Islet of Langerhans (tissue), 1 donor: Measurements from ENCODE around the gene AFF1.
"Not testable (repeated sequence)": the region's sequence is repeated elsewhere in the genome, so short reads cannot be mapped to it uniquely, and the experiment has no call there.

Experiments
- FAIRE-seq: peaks from one replicate; lab custom pipeline; 2011; peaks lifted over from hg19 to GRCh38; lab: Jason Lieb, UNC

Gene AFF1

DNA sequence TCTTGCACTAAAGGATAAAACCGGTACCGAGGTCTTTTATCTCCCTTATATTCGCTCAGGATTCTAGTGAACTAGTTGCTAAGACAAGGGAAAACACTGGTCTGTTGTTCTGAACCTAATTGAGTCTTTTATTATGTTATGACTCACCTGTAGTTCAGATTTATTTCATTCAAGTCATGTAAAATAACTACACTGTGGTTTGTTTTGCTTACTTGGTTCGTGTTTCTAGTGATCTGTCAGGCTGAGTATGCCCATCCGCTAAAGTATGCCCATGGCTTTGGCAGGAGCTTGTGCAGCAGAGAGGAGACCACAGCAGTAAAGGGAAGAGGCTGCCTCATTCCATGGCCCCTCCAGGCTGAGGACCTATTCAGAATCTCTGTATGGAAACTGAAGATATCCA, 126.1 kb downstream of the AFF1 start:
- peak; percentile 70 for FAIRE-seq

DNA sequence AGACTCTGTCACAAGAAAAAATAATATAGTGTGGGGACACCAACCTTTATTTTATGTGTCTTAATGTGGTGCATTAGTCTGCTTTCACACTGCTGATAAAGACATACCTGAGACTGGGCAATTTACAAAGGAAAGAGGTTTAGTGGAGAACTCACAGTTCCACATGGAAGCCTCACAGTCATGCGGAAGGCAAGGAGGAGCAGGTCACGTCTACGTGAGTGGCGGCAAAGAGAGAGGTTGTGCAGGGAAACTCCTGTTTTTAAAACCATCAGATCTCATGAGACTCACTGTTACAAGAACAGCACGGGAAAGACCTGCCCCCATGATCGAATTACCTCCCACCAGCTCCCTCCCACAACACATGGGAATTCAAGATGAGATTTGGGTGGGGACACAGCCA, 130.2 kb downstream of the AFF1 start:
- no peak for FAIRE-seq

DNA sequence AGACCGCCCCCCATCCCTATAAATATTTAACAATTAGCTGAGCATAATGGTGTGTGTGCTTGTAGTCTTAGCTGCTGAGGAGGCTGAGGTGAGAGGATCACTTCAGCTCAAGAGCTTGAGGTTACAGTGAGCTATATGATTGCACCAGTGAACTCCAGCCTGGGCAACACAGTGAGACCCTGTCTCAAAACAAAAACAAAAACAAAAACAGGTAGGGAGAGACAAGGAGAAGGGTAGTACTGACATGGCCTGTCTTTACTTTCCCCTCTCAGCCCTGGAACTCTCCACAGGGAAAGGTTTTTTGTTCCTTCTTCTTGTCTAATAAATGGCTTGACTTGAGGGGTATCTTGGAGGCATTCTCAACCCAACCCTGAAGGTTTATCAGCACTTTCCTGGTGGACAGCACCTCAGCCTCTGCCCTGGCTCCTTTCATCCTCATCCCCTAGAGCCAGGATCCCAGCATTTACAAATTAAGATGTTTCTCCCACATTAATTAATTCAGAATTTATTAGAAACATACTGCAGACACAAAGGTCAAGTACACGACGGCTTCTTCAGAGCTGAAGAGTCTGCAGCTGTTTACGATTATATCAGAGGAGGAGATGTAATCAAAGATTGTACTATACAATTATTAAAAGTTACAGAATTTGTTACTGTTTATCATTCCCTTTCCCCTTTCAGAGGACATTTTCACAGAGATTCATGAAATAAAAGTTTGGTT, 131.8 kb downstream of the AFF1 start:
- FAIRE-seq = no peak

DNA sequence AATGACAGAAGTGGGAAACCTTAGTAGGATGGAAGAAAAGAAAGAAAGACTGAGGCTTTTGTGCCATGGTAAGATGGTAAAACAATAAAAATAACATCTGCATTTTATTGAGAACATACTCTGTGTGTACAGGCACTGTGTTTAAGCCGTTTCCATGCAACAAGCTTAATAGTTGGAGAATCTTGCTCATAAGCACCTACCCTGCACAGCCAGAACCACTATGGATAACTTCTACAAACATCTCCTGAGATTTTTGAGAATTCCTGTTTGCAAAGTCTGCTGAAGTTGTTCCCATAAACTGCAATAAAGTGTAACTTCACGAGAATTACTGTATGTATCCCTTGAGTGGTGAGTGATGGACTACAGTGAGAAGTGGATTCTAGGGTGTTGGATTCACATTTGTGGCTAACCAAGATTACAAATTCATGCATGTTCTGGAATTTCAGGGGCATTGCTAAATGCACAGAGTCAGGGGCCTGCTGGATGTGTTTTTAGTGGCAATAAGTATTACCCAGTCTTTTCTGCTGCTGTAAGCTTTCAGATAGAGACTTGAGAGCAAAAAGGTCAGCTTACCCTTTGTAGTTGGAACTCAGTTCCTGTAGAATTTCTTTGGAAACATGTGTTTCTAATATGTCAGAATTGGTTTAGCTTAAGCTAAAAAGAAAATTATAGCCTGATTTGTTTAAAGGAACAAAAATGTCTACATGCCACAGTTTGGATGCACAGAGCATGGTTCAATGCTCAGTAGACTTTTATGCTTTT, 132.5 kb downstream of the AFF1 start:
- no peak for FAIRE-seq

DNA sequence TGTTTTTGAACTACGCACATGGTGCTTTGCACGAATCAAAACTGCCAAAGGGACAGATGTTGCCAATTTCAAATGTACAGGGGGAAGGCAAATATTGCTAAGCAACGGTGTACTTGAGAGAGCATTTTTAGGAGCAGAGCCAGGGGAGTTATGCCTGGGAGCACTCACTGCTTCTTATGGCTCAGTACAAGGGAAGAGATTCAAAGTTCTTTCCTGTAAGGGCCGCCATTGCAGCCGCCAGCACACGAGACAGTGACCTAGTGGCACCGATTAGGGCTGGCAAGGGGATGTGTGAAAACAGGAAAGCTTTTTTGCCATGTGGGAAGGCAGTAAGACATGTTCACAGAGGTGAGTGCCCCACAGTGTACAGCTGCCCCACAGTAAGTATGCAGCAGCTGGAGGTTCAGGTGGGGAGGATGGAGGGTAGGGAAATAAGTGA, 133.8 kb downstream of the AFF1 start:
- FAIRE-seq = no peak

DNA sequence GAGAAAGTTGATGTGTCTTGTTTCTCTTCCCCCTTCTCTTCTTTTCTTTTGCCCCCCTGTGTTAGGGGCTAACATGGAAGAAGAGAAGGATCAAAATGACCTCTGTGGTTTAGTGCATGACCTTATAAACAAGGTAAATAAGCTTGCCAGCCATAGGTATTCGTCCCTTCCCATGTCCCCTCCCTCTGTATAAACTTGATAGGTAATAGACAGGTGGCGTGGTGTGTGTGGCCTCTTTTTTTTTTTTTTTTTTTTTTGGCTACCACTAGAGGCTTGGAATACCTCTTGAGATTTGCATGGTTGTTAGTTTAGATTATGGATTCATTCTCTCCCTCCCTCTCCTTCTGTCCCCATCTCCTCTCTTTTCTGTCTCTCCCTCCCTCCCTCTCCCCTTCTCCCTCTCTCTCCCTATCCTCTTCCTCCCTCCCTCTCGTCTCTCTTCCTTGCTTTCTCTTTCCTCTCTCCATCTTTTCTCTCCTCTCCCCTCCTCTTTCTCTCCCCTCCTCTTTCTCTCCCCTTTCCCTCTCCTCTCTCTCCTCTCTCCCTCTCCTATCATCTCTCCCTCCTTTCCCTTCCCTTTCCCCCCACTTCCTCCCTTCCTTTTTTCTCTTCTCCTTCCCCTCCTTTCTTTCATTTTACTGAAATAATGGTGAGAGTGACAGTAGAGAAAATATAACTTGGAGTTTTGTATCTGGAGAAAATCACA, 134.4 kb downstream of the AFF1 start:
- FAIRE-seq = no peak

DNA sequence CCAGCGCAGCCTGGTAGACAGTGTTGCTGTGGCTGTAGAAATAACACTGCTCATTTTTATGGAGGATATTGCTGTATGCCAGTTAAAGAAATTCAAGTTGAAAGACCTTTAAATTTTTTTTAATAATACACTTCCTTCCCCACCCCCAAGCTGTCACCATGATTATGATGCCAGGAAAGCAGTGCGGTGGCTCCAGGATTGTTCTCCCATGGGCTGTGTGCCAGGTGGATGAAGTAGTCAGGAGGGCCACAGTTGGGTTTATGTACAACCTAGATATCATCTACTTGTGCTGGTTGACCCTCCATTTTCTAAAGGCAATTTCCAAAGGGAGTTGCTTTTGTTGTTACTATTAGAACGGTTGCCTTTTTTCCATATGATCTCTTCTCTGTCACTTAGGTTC, 136.6 kb downstream of the AFF1 start:
- FAIRE-seq = no peak

DNA sequence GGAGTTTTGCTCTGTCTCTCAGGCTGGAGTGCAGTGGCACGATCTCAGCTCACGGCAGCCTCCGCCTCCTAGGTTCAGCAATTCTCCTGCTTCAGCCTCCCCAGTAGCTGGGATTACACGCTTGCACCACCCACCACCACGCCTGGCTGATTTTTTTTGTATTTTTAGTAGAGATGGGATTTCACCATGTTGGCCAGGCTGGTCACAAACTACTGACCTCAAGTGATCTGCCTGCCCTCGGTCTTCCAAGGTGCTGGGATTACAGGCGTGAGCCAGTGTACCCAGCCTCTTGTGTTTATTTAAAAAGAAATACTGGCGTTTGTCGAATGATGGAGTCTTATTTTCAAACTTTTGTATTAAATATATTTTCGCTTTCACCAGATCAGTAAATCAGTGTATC, 137.7 kb downstream of the AFF1 start:
- FAIRE-seq = not testable (repeated sequence)

DNA sequence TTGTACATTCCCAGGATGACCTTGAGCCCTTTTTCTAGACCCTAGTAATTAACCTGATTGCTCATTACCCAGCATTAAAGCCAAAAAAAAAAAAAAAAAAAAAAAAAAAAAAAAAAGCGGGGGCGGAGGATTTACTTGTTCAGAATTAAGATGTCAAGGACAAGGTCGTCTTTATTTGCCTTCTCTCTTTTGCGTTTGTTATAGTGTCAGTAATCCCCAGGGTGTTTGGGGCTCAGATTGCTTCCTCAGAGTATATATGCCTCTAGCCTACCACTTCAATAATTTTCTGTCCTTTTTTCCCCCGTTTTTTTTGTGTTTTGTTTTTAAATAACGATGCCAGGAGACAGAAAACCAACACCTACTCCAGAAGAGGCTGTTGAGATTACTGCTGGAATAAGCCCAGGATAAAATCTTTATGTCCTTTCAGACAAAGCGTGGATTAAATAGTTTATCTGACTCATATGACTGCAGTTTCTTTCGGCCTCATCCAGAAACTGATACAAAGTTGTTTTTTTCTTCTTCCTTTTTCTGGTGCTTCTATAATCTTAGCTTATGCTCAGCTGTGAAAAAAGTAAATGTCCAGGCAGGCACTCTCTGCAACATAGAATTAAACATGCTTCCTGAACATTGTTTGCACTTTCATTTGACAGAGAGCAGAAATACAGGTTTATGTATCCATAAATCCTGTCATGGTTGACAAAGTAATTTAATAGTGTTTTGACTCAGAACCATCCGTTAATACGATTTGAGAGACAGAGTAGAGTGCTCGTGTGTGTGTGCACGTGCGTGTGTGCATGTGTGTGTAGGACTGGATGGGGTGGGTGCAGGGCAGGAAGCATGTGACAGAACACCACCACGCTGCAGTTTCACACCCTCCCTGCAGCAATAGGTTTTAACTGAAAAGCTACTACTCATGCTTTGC, 138.6 kb downstream of the AFF1 start:
- FAIRE-seq = peak; percentile 98

DNA sequence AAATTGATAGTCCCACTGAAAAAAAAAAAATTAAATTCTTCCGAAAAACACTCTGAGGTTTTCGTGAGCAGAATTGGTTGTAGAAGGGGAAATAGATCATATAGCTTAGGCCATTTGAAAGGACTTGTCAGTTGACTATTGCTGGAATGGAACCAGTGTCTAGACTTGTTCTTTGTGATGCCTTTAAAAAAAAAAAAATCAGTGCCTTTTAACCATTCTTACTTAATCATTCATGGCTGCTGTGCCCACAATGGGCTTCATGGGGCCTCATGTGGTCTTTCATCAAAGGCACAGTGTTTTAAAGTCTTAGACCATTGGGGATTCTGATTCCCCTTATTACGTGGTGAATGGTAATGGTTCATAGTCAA, 139.3 kb downstream of the AFF1 start:
- no peak for FAIRE-seq

DNA sequence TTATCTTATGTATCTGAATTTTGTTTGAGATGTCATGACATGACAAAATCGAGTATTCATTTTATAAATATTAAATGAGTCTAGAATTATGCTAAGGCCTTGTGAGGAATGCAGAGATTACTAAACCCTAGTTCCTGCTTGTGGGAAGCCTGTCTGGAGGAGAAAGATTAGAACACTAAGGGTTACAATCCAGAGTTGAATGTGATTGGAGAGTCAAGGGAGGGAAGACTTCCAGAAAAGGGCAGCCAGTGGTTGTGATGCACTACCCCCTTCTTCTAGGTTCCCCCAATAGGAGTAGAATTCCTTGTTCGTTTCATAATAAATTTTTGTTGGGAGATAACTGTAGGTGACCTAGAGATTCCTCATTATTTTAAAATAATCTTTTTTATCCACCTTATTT, 141.1 kb downstream of the AFF1 start:
- no peak for FAIRE-seq

DNA sequence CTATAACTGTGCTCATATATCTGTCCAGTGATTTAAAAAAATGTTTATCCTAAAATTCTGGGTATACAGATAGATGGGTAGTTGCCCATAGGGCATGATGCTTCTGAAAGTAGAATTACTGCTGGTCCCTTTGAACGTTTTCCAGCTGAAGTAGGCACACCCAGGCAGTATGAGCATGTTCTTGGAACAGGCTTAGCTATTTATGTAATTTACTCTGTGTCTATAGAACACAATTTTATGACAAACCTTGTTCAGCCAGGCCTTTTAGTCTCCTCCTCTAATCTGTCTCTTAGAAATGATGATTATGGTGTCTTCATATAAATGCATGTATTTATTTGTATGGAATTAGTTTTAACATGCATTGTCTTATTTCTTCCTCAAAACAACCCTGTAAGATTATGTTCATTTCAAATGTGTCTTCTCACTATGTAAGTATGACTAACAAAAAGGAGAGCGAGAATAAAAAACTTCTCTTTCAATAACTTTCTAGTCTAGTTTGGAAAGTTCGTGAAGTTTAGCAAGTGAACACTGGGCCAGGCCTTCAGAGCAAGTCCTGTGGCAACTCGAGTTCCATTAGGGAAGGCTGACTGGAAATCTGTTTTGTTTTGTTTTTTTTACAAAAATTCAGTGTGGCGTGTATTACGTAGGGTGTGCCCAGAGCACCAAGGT, 142.0 kb downstream of the AFF1 start:
- FAIRE-seq = no peak

DNA sequence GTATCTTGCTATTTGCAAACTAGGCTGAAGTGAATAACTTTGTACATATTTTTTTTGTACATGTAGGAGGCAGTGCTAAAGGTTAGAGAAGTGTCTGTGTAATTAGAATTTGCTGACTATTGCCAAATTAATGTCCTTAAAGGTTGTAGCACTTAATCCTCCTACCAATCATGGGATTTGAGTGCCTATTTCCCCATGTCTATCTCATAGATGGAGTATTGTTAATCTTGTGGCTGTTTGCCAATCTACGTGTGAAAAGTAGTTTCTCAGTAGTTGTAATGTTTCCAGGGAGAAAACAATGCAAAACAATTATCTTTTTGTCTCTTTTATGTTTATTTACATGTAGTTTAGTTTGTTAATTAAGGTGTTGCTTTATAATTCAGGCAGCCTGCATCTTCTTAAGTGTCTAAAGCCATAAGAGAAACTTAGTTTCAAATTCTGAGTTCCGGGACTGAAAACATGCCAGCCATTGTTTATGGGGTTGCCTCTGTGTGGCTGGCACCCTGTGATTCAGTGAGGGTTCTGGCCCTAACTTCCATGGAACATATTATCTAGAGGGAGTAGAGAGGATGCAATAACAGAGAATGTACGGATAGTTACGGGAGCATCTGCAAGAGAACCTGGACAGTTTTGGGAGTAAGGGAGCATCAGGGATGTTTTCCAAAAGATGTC, 143.2 kb downstream of the AFF1 start:
- no peak for FAIRE-seq

DNA sequence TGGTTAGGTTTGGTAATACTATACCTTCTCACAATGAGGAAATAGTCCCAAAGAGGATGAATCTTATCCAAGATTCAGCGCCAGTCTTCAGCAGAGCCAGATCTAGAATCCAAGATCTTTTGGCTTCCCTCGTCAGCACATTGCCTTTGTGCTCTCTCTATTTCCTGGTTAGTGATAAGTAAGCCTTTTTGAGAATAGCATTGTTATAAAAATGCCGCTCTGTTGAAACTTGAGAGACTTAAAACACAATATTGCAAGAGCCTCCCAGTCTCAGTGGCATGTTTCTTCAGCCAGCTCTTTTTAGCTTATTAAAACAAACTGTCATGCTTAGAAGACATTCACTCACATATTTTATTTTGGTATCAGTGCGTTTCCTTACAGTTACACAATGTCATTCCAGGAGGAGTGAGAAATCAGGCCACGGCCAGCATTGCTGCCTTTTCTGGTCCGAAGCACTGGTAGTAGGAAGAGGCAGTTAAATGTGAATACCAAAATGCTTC, 144.2 kb downstream of the AFF1 start:
- FAIRE-seq = no peak

DNA sequence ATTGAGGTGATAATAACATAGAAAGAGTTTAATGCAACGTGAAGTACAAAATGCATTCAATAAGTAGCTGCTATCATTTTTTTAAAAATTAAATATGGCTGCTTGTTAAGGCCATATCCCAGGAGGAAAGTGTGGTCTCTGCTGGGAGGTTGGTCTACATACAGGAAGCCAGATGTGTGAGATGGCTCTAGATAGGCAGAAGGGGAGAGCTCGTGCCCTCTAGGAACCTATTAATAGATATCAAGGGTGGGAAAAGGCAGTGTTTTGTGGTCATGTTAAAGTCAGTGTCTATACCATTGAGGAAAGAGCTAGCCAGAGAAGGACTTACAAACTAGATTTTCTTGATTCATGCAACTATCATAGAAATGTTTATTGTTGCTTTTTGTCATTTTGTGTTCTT, 145.2 kb downstream of the AFF1 start:
- FAIRE-seq = no peak

DNA sequence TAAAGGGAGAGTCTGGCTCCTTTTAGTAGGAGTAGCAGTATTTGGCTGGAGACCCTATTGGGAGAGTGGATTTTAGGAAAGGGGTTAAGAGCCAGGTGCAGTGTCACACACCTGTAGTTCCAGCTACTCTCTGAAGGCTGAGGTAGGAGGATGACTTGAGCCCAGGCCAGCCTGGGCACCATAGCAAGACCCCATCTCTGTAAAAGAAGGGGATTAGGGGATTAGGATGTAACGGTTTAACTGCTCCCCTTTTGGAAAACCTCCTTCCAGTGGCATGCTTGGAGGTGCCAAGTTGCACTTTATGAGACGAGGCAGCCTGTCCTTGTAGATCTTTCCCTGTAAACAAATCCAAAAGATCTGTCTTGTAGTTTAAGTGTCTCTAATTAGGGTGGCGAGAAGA, 145.7 kb downstream of the AFF1 start:
- FAIRE-seq = no peak

DNA sequence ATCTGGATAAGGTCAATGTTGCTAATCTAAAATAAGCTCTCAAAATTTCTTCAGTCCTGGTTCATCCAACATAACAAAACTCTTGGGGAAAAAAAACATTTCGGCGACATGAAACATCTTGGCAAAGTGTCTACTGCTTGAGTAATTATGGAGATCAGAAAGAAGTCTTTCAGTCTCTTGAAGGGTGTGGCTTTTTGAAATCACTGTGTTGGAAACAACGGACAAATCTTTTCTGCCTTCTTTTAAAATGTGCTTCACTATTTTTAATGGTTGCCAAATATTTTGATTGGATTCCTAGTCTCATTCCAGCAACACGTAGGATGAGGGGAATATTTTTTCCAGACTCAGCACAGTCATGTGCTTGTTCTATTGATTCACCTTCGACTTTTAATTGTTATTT, 147.0 kb downstream of the AFF1 start:
- no peak for FAIRE-seq

DNA sequence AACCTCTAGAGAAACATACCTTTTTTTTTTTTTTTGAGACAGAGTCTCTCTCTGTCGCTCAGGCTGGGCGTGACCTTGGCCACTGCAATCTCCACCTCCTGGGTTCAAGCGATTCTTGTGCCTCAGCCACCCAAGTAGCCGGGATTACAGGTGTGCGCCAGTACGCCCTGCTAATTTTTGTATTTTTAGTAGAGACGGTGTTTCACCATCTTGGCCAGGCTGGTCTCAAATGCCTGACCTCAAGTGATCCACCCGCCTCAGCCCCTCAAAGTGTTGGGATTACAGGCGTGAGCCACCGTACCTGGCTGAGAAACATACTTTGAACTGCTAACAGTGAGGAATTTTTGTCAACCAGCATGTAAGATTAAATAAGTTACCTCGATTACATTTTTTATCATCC, 150.9 kb downstream of the AFF1 start:
- not testable (repeated sequence) for FAIRE-seq

DNA sequence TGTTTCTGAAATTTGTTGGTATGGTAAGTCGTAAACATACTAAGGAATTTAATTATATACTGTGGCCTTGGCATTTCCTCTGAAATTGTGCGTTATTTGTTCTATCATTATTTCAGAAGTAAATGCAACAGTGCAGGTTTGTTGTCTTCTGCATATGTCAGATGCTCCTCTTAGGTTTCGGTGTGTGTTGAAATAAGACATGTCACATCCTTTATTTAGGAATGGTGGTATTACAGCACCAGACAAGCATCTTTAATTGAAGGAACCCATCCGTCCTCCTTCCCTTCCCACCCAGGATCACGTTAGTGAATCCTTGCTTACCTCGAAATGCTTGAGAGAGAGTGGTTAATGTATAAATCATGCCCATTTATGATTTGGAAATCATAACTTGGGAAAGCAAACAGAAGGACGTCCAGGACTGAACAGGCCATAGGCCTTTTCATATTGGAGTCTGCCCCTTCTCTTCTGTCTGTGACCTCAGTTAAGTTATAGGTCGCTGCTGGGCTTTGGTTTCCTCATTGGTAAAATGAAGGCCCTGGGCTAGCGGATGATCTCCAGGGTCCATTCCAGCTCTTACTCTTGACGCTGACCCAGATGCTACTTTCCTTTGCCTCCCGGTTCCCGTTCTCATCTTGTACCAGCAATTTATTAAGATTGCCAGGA, 151.5 kb downstream of the AFF1 start:
- no peak for FAIRE-seq

DNA sequence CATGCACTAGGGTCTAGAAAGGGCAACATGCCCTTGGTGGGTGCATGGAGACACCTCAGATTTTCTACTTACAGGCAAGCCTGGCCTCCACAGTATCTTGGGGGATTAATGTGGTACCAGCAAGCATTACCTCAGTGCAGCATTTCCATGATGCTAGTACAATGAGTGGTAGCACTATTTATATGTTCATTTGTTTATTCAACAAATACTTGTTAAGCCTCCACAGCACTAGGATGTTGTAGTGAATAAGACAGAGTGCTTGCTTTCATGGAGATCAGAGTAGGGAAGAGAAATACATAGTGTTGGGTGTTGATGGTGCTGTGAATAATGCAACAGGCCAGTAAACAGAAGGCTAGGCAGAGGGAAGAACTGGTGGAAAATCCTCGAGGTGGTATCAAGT, 152.2 kb downstream of the AFF1 start:
- no peak for FAIRE-seq
